Measurements from ENCODE around the gene CDK13.

CDK13 gene

GRCh38 chr7:39922580-39922979, 27.5 kb upstream of the CDK13 start:
- H3K4me3 ChIP-seq (ENCODE audit: low read length) = no peak overlapping the region
- no peaks in the 10 kb centered on the region for H3K4me1 ChIP-seq (ENCODE audit: control insufficient read depth, insufficient read depth, low read length)
- no peak overlapping the region for H3K27ac ChIP-seq (ENCODE audit: low read length)
- no peak for DNase-seq (ENCODE audit: low read depth, low spot score)
- no CpG with 5 or more reads among the region's 3 CpGs for WGBS (ENCODE audit: insufficient coverage, insufficient read length)
- no peaks in the 10 kb centered on the region for H3K27me3 ChIP-seq (ENCODE audit: control insufficient read depth, insufficient read depth, low read length)
- H3K9me3 ChIP-seq (ENCODE audit: control insufficient read depth, insufficient read depth, low read length) = no peaks in the 10 kb centered on the region
- H3K36me3 ChIP-seq (ENCODE audit: control insufficient read depth, insufficient read depth, low read length) = no peaks in the 10 kb centered on the region

GRCh38 chr7:39923091-39923490, 27.0 kb upstream of the CDK13 start:
- H3K9me3 ChIP-seq (ENCODE audit: control insufficient read depth, insufficient read depth, low read length) = no peaks in the 10 kb centered on the region
- no peaks in the 10 kb centered on the region for H3K4me1 ChIP-seq (ENCODE audit: control insufficient read depth, insufficient read depth, low read length)
- no CpG with 5 or more reads among the region's 1 CpG for WGBS (ENCODE audit: insufficient coverage, insufficient read length)

GRCh38 chr7:39924122-39924521, 25.9 kb upstream of the CDK13 start:
- DNase-seq (ENCODE audit: low read depth, low spot score) = no peak
- Histone ChIP-seq H3K4me1 (ENCODE audit: control insufficient read depth, insufficient read depth, low read length) (no peaks in the 10 kb centered on the region), H3K27ac (ENCODE audit: low read length) (no peak overlapping the region), H3K4me3 (ENCODE audit: low read length) (no peak overlapping the region), H3K36me3 (ENCODE audit: control insufficient read depth, insufficient read depth, low read length) (no peaks in the 10 kb centered on the region), H3K27me3 (ENCODE audit: control insufficient read depth, insufficient read depth, low read length) (no peaks in the 10 kb centered on the region), H3K9me3 (ENCODE audit: control insufficient read depth, insufficient read depth, low read length) (no peaks in the 10 kb centered on the region)
- WGBS (ENCODE audit: insufficient coverage, insufficient read length) = no CpG with 5 or more reads among the region's 2 CpGs

More at GRCh38 chr7:39923091-39923490, 27.0 kb upstream of the CDK13 start:
- Histone ChIP-seq H3K27me3 (ENCODE audit: control insufficient read depth, insufficient read depth, low read length) (no peaks in the 10 kb centered on the region), H3K4me3 (ENCODE audit: low read length) (no peak overlapping the region), H3K27ac (ENCODE audit: low read length) (no peak overlapping the region), H3K36me3 (ENCODE audit: control insufficient read depth, insufficient read depth, low read length) (no peaks in the 10 kb centered on the region)
- DNase-seq (ENCODE audit: low read depth, low spot score) = no peak

- Histone ChIP-seq H3K4me3 (ENCODE audit: low read length) (no peak overlapping the region), H3K9me3 (ENCODE audit: control insufficient read depth, insufficient read depth, low read length) (no peaks in the 10 kb centered on the region), H3K36me3 (ENCODE audit: control insufficient read depth, insufficient read depth, low read length) (no peaks in the 10 kb centered on the region), H3K27ac (ENCODE audit: low read length) (no peak overlapping the region), H3K4me1 (ENCODE audit: control insufficient read depth, insufficient read depth, low read length) (no peaks in the 10 kb centered on the region), H3K27me3 (ENCODE audit: control insufficient read depth, insufficient read depth, low read length) (no peaks in the 10 kb centered on the region)
- no peak for DNase-seq (ENCODE audit: low read depth, low spot score)
Measured at GRCh38 chr7:39926111-39926510, 23.9 kb upstream of the CDK13 start.

GRCh38 chr7:39927018-39927417, 23.0 kb upstream of the CDK13 start:
- no peak for DNase-seq (ENCODE audit: low read depth, low spot score)
- WGBS (ENCODE audit: insufficient coverage, insufficient read length) = no CpG with 5 or more reads among the region's 7 CpGs
- H3K4me3 ChIP-seq (ENCODE audit: low read length) = no peak overlapping the region
- no peaks in the 10 kb centered on the region for H3K4me1 ChIP-seq (ENCODE audit: control insufficient read depth, insufficient read depth, low read length)
- H3K27ac ChIP-seq (ENCODE audit: low read length) = no peak overlapping the region
- no peaks in the 10 kb centered on the region for H3K36me3 ChIP-seq (ENCODE audit: control insufficient read depth, insufficient read depth, low read length)
- no peaks in the 10 kb centered on the region for H3K27me3 ChIP-seq (ENCODE audit: control insufficient read depth, insufficient read depth, low read length)
- H3K9me3 ChIP-seq (ENCODE audit: control insufficient read depth, insufficient read depth, low read length) = no peaks in the 10 kb centered on the region

- no peaks in the 10 kb centered on the region for H3K36me3 ChIP-seq (ENCODE audit: control insufficient read depth, insufficient read depth, low read length)
- no peak for DNase-seq (ENCODE audit: low read depth, low spot score)
- no peaks in the 10 kb centered on the region for H3K27me3 ChIP-seq (ENCODE audit: control insufficient read depth, insufficient read depth, low read length)
- WGBS (ENCODE audit: insufficient coverage, insufficient read length) = no CpG with 5 or more reads among the region's 1 CpG
- no peaks in the 10 kb centered on the region for H3K4me1 ChIP-seq (ENCODE audit: control insufficient read depth, insufficient read depth, low read length)
- H3K27ac ChIP-seq (ENCODE audit: low read length) = no peak overlapping the region
- no peaks in the 10 kb centered on the region for H3K9me3 ChIP-seq (ENCODE audit: control insufficient read depth, insufficient read depth, low read length)
- no peak overlapping the region for H3K4me3 ChIP-seq (ENCODE audit: low read length)
Measured at GRCh38 chr7:39934132-39934531, 15.9 kb upstream of the CDK13 start.

GRCh38 chr7:39936761-39937160, 13.3 kb upstream of the CDK13 start:
- Histone ChIP-seq H3K27me3 (ENCODE audit: control insufficient read depth, insufficient read depth, low read length) (no peaks in the 10 kb centered on the region), H3K27ac (ENCODE audit: low read length) (no peak overlapping the region), H3K36me3 (ENCODE audit: control insufficient read depth, insufficient read depth, low read length) (no peaks in the 10 kb centered on the region), H3K9me3 (ENCODE audit: control insufficient read depth, insufficient read depth, low read length) (no peaks in the 10 kb centered on the region), H3K4me1 (ENCODE audit: control insufficient read depth, insufficient read depth, low read length) (no peaks in the 10 kb centered on the region), H3K4me3 (ENCODE audit: low read length) (no peak overlapping the region)
- WGBS (ENCODE audit: insufficient coverage, insufficient read length) = no CpG with 5 or more reads among the region's 3 CpGs
- no peak for DNase-seq (ENCODE audit: low read depth, low spot score)

GRCh38 chr7:39937366-39938153, 12.5 kb upstream of the CDK13 start:
- Histone ChIP-seq H3K9me3 (ENCODE audit: control insufficient read depth, insufficient read depth, low read length) (no peaks in the 10 kb centered on the region), H3K36me3 (ENCODE audit: control insufficient read depth, insufficient read depth, low read length) (no peaks in the 10 kb centered on the region), H3K27ac (ENCODE audit: low read length) (no peak overlapping the region), H3K4me3 (ENCODE audit: low read length) (no peak overlapping the region), H3K4me1 (ENCODE audit: control insufficient read depth, insufficient read depth, low read length) (no peaks in the 10 kb centered on the region), H3K27me3 (ENCODE audit: control insufficient read depth, insufficient read depth, low read length) (no peaks in the 10 kb centered on the region)
- no CpG with 5 or more reads among the region's 2 CpGs for WGBS (ENCODE audit: insufficient coverage, insufficient read length)
- no peak for DNase-seq (ENCODE audit: low read depth, low spot score)

GRCh38 chr7:39942883-39943282, 7.2 kb upstream of the CDK13 start:
- Histone ChIP-seq H3K4me1 (ENCODE audit: control insufficient read depth, insufficient read depth, low read length) (no peaks in the 10 kb centered on the region), H3K4me3 (ENCODE audit: low read length) (no peak overlapping the region), H3K27me3 (ENCODE audit: control insufficient read depth, insufficient read depth, low read length) (no peaks in the 10 kb centered on the region), H3K36me3 (ENCODE audit: control insufficient read depth, insufficient read depth, low read length) (no peaks in the 10 kb centered on the region), H3K27ac (ENCODE audit: low read length) (no peak overlapping the region), H3K9me3 (ENCODE audit: control insufficient read depth, insufficient read depth, low read length) (no peaks in the 10 kb centered on the region)
- no CpG with 5 or more reads among the region's 2 CpGs for WGBS (ENCODE audit: insufficient coverage, insufficient read length)
- DNase-seq (ENCODE audit: low read depth, low spot score) = no peak

GRCh38 chr7:39946693-39947092, 3.4 kb upstream of the CDK13 start:
- H3K9me3 ChIP-seq (ENCODE audit: control insufficient read depth, insufficient read depth, low read length) = no peaks in the 10 kb centered on the region
- no peaks in the 10 kb centered on the region for H3K27me3 ChIP-seq (ENCODE audit: control insufficient read depth, insufficient read depth, low read length)
- H3K4me3 ChIP-seq (ENCODE audit: low read length) = no peak overlapping the region
- H3K27ac ChIP-seq (ENCODE audit: low read length) = no peak overlapping the region
- H3K4me1 ChIP-seq (ENCODE audit: control insufficient read depth, insufficient read depth, low read length) = no peaks in the 10 kb centered on the region
- no peak for DNase-seq (ENCODE audit: low read depth, low spot score)
- WGBS (ENCODE audit: insufficient coverage, insufficient read length) = no CpG with 5 or more reads among the region's 9 CpGs
- no peaks in the 10 kb centered on the region for H3K36me3 ChIP-seq (ENCODE audit: control insufficient read depth, insufficient read depth, low read length)

GRCh38 chr7:39948375-39948955, 1.6 kb upstream of the CDK13 start:
- H3K4me1 ChIP-seq (ENCODE audit: control insufficient read depth, insufficient read depth, low read length) = no peaks in the 10 kb centered on the region
- no CpG with 5 or more reads among the region's 10 CpGs for WGBS (ENCODE audit: insufficient coverage, insufficient read length)
- H3K27me3 ChIP-seq (ENCODE audit: control insufficient read depth, insufficient read depth, low read length) = no peaks in the 10 kb centered on the region
- H3K4me3 ChIP-seq (ENCODE audit: low read length) = no peak overlapping the region; the same call in 1 of the 2 replicates
- no peak overlapping the region for H3K27ac ChIP-seq (ENCODE audit: low read length)
- no peak for DNase-seq (ENCODE audit: low read depth, low spot score)
- H3K9me3 ChIP-seq (ENCODE audit: control insufficient read depth, insufficient read depth, low read length) = no peaks in the 10 kb centered on the region
- H3K36me3 ChIP-seq (ENCODE audit: control insufficient read depth, insufficient read depth, low read length) = no peaks in the 10 kb centered on the region

Data from iPS DF 6.9 (cell line).